OCI-LY3 (cell line): Measurements from ENCODE around the gene GPR61.

Experiments
- EZH2phosphoT487 ChIP-seq: fragments of 200-600 bp; shearing (Covaris generic); IDR thresholded peaks from 2 replicates; pipeline ENCODE4 v1.6.1; 2018; ENCODE audit warnings: antibody characterized with exemption, mixed run types, low read depth
- TF ChIP-seq, protein P1 (sequence below): fragments of 200-600, 300-600 bp; sonication (generic); IDR thresholded peaks from 2 replicates; pipeline ENCODE4 v1.5.1; 2014; ENCODE audit warnings: antibody characterized with exemption, low read length, low read depth

DNA sequence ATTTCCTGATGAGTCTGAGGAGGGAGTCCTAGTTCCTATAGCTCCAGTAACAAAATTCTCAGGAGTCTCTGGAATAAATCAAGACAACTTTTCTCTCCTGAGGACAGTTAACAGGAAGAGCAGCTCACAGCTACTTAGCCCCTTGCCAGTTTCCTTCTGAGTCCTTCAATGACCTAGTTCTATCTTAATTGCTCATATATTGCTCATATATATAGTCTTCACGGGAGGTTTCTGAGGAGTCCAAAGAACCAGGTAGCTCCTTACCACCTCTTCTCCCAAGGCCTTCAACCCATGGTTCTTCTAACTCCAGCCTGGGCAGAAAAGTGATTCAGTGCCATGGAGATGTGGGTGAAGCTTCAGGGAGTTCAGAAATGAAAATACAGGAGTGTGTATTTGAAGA, 34.7 kb upstream of the GPR61 start:
- no peak for TF ChIP-seq EZH2phosphoT487
- TF ChIP-seq, protein P1, sequence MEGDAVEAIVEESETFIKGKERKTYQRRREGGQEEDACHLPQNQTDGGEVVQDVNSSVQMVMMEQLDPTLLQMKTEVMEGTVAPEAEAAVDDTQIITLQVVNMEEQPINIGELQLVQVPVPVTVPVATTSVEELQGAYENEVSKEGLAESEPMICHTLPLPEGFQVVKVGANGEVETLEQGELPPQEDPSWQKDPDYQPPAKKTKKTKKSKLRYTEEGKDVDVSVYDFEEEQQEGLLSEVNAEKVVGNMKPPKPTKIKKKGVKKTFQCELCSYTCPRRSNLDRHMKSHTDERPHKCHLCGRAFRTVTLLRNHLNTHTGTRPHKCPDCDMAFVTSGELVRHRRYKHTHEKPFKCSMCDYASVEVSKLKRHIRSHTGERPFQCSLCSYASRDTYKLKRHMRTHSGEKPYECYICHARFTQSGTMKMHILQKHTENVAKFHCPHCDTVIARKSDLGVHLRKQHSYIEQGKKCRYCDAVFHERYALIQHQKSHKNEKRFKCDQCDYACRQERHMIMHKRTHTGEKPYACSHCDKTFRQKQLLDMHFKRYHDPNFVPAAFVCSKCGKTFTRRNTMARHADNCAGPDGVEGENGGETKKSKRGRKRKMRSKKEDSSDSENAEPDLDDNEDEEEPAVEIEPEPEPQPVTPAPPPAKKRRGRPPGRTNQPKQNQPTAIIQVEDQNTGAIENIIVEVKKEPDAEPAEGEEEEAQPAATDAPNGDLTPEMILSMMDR, result no peak
